ENCODE data around the gene RAP1GDS1. TPM values are rescaled to one million over a fixed set of nuclear protein-coding genes. Genes with fewer than 3 reads are reported as not detected.

RAP1GDS1 gene
- total and polyA plus RNA-seq, 2 of the 13 experiments (the other 11 are each of a cell fraction or from before 2014, with no cell fraction given), result 19.3 to 42.5 TPM

- TF ChIP-seq HNF1B (CRISPR knock-in tag; IDR thresholded peaks at IDR 0.05) (peak; percentile 55; the same call in 1 of the 2 replicates), IRF2 (CRISPR knock-in tag; IDR thresholded peaks at IDR 0.05) (0 out of 2 replicates have a peak, but pooled peaks have one; percentile 51), MIXL1 (CRISPR knock-in tag; IDR thresholded peaks at IDR 0.05) (0 out of 2 replicates have a peak, but pooled peaks have one; percentile 41), ZNF674 (CRISPR knock-in tag; IDR thresholded peaks at IDR 0.05; ENCODE audit: low read depth) (no peak), CTCF (CRISPR knock-in tag; IDR thresholded peaks at IDR 0.05) (peak; percentile 90), SMC3 (IDR thresholded peaks at IDR 0.05; ENCODE audit: low read length) (peak; percentile 84), TBX2 (CRISPR knock-in tag; IDR thresholded peaks at IDR 0.05; ENCODE audit: borderline replicate concordance) (no peak), RFXANK (CRISPR knock-in tag; IDR thresholded peaks at IDR 0.05) (no peak), POGZ (CRISPR knock-in tag; IDR thresholded peaks at IDR 0.05) (0 out of 2 replicates have a peak, but pooled peaks have one; percentile 24), FOXP4 (CRISPR knock-in tag; IDR thresholded peaks at IDR 0.05) (no peak), ZNF691 (CRISPR knock-in tag; IDR thresholded peaks at IDR 0.05; ENCODE audit: borderline replicate concordance, low read depth) (0 out of 2 replicates have a peak, but pooled peaks have one; percentile 35), ZNF205 (CRISPR knock-in tag; IDR thresholded peaks at IDR 0.05) (peak; percentile 86)
These were observed 206.5 kb downstream of the RAP1GDS1 start (continued) for GRCh38 chr4:98467627-98468072.

Data from HepG2 (cell line).